Epidermal melanocyte (primary cell): ENCODE results near the gene NOX4.

ENCODE experiments used
- DNase-seq: peaks from one replicate; pipeline ENCODE4 v3.0.0; 2011; ENCODE audit warnings: low spot score; ENCODE audit not compliant: insufficient read length

The NOX4 gene

DNA sequence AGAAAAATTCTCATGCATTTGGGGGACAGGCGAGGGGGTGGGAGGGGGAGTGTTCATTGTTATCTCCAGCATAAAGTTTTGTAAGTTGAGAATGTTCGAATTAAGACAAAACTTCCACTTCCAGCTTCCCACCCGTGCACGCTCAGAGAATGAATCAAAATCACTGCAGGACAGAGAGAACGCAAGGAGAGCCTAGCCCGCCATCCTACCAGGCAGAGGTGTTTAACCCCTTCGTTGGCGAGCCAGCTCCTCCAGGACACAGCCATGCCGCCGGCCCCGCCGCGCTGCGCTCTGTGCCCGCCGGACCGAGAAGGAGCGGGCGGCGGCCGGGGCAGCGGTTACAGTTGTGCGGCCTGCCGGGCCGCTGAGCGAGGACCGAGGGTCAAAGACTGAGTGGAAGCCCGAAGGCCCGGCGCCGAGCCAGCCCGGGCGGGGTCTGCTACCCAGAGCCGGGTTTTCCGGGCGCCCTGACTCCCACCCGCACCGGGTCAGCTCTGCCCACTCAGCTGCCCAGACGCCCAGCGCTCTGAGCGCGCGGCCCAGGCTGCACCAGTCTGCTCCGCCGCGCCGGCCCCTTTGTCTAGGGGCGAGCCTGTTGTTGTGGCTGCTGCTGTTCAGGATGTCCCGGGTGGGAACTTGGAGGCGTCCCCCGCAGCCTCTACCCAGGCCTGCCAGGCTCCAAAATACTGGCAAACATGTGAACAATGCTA lies at the start of gene NOX4:
TSS of gene NOX4 (minus strand) at position 395 of the 710 bp plus-strand sequence. CDS start at position 266, 129 bp downstream.
- no peak for DNase-seq

DNA sequence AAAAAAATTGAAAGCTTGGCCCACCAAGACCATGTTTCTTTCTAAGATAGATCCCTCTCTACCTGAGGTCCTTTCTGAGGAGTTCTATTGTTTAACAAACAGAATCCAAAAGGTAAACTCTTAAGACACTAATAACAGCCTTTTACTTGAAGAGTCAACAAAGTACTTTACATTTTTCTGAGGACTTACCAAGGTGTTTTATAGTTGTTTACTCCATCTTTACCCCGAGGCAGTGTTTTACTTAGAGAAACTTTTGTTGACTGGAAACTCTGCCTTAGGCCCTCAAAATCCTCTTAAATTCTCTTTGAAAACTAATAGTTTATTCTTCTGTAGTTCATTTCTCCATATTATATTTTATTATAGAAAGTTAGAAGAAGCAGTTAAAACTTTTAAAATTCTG lies 49.7 kb upstream of the NOX4 start:
- DNase-seq = no peak

DNA sequence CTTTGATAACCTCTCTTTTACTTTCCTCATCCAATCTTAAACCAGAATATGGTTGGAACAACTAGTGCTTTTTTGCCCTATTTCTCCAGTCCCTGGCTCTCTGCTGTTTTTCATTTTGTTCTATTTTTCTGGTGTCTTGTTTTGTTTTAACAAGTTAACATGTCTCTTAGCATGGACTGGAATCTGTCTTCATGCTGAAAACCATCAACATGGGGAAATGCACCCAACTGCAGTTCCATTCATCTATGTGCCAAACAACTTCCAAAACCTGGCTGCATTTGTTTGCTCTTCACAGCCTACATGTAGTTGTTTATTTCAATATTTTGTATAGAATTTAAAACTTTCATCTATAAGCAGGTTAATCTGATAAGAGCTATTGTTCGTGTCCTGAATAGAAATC lies 46.8 kb upstream of the NOX4 start:
- DNase-seq = no peak

DNA sequence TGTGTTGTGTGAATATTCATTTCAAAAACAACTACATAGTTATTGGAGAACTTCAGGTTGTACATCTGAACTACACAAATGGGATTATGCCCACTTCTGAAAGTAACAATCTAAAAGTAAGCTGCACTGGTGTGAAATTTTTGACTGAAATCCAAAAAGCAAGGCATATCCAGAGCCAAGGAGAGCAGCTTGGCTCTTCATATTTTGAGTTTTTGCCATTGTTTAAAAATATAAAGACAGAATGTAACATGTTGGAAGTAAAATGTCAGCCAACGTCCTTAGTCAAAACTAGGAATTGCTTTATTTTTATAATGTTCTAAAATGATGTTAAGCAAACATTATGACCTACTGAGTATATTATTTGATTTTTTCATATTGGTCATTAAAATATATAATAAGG lies 45.8 kb upstream of the NOX4 start:
- no peak for DNase-seq

DNA sequence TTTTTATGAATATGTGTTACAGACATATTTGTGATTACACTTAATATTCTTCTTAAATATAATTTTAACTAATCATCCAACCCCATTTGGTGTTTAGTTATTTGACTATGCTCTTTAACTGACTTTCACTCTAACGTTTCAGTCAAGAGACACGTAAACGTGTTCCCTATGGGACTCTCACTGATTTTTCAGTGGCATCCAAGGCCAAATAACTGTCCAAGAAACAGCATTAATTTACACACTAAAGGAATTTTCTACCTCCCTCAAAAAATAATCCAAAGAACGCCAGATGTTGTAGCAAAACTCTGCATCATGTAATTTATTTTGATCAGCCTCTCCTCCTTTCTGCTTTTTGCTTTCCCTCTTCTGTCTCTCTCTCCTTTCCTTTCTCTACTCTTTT lies 44.0 kb upstream of the NOX4 start:
- no peak for DNase-seq

DNA sequence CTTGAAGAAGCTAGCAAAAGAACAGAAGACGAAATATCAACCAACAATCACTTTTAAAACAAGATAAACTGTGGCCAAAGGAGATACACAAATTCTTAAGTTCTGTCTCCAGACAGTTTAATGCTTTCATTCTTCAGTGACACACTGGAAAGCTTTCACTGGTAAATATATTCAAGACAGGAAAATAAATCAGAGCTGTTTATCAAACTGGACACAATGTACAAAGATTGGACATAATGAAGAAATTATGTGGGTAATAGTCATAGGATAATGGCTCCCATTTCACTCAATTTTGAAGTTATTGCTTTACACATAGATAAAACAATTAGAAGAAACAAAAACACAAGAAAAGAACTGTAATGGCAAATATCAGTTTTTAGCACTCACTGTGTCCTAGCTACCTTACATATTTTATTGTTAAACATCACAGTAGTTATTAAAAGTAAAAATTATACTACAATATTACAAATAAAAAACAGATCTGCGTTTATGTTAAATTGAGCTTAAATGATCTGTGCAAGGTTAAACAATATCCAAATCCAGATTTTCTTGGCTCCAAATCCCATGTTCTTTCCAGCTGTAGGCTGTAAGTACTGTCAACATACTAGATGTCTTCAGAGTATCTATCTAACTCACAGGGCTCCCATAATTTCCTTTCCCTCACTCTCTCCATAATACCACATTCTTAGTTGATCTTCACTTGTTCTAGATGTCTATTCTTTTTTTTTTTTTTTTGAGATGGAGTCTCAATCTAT lies 38.6 kb upstream of the NOX4 start:
- DNase-seq = no peak

DNA sequence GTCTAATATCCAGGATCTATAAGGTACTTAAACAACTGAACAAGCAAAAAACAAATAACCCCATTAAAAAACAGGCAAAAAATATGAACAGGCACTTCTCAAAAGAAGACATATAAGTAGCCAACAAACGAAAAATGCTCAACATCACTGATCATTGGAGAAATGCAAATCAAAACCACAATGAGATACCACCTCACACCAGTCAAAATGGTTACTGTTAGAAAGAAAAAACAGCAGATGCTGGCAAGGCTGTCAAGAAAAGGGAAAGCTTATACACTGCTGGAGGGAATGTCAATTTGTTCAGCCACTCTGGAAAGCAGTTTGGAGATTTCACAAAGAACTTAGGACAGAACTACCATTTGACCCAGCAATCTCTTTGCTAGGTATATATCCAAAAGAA lies 30.6 kb upstream of the NOX4 start:
- no peak for DNase-seq

DNA sequence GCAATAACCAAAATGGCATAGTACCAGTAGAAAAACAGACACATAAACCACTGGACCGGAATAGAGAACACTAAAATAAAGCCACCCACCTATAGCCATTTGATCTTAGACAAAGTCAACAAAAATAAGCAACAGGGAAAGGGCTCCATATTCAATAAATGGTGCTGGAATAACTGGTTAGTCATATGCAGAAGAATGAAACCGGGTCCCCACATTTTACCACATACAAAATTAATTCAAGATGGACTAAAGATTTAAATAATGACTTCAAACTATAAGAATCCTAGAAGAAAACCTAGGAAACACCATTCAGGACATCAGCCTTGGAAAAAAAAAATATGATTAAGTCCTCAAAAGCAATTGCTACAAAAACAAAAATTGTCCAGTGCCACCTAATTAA lies 30.1 kb upstream of the NOX4 start:
- no peak for DNase-seq

DNA sequence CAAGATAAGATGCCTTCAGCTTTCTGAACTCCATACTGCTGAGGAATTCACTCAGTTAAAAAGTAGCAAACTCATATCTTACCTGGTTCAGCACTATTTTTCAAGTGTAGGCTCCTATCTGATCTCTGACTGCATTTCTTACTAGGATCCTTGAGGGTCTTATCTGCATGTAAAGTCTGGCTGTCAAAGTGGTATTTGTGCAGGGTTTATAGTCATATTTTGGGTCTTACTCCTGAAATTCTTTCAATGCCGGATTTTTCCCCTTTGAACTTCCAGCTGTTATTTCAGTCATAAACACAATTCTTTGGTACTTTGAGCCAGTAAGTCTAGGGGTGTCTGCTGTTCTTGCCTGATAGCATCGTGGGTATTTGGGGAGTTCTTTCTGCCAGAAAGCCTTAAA lies 25.3 kb upstream of the NOX4 start:
- no peak for DNase-seq

DNA sequence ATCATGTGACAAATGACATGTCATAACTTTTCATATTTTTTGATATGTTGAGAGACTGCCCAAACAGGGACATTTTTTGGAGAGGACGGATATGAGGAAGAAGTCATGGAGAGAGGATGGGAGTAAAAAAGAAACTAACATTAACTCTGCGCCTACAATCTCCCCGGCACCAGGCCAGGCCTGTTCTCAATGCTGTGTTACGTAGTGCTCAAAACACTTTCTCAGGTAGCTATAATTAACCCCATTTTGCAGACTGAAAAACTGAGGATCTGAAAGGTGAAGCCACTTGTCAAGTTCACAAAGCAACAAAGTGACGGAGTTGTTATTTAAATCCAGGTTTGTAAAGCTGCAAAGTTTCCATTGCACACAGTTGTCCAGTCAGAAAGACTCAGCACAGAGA lies 17.4 kb upstream of the NOX4 start:
- no peak for DNase-seq

DNA sequence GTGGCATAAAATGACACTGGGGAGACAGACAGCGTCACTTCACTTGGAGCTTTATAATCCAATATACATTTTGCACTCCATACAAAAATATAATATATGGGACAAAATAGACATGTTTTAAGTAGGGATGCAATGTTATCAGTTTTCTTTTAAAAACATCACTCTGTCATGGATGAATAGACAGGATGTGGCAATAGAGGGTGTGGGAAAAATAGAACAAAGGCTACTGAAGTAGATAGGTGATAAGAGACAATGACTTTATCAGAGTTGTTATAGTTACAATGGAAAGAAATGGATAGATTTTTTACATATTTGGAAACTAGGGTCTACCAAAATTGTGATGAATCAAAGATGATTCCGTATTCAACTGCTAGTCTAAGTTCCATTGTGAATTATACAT lies 13.1 kb upstream of the NOX4 start:
- no peak for DNase-seq

DNA sequence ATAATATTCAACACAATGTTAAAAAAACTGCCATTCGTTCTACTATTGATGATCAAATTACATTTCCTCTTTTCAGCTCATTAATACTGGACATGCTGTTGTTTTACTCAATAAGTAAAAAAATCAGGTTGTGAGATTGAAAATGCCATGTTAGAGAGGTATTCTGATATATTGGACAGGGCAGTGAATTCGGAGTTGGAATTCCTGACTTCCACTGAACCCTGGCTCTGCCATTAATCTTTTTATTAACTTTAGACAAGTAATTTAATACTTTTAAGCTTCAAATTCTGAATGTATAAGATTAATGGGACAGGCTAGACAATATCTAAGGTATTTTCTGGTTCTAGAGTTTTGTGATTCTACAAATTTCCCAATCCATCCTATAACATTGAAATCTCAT lies 12.2 kb upstream of the NOX4 start:
- no peak for DNase-seq

DNA sequence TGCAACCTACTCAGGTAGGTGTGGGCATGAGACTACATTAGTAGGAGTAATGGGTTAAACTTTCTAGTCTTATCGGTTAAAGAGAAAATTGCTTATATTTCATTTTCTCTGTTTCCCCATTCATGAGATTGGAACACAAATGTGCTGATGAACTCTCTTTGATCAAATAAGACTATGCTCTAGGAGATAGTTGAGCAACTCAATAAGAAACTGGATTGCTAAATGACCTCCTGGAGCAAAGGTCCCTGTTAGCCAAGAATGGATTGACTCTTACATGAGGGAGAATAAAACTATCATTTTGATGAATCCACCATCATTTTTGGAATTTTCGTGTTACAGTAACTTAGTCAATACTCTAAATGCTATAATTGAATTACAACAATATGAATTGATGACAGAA lies 11.1 kb upstream of the NOX4 start:
- no peak for DNase-seq

DNA sequence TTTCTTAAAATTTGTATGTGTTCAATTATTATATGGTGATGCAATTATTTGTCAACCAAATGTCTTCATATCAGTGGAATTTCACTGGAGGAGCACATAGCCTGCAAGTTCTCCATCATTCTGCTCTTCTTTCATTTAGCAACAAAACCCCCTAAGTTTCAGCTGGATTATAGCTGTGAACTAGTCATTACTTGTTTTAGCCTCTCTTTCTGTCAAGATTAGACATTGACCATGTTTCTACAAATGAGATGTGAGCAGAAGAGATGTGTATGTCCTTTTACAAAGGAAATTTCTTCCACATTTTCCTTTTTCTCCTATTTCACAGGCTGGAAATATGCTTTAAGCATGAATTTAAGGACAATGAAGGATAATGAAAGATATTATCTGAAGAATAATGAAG lies 9.2 kb upstream of the NOX4 start:
- no peak for DNase-seq

DNA sequence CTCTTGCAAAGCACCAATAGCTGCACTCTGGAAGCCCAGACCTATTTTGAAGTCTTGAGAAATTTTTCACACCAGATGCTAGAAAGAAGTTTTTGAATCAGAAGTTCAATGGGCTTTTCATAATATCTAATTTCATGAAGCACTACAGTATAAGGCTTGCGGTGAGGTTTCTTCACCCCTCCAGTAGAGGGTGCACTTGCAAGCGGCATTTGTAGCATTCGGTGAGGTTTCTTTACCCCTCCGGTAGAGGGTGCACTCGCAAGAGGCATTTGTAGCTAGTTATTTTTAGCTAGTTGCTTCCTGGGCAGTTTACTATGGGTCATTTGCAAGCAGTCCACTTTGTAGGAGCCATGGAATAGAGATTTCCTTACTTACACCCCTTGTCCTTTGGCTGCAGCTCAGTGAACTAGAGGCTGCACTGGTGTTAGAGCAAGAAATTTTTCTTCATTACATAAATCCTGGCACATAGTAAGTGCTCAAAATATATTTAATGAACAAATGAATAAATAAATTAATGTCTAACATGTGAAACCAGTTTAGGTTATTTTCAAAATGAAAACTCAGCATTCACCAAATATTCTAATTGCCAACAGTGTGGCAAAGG lies 7.8 kb upstream of the NOX4 start:
- DNase-seq = no peak

DNA sequence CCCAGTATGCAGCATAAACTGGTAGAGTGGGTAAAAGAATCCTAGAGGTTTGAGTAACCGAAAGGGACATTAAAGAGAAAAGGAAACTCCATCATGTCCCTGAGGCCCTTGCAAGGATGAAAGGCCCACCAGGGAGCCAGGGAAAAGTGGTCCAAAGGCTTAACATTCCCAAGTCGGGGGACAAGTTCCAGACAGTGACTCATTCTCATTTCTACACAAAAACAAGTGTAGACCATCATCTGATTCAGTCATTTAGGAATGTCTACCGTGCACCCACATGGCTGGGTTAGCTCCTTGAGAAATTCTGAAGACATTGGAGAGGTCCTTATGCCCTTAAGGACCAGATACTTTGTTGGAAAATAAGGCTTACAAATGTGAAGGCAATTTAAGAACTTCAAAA lies 4.8 kb upstream of the NOX4 start:
- no peak for DNase-seq

DNA sequence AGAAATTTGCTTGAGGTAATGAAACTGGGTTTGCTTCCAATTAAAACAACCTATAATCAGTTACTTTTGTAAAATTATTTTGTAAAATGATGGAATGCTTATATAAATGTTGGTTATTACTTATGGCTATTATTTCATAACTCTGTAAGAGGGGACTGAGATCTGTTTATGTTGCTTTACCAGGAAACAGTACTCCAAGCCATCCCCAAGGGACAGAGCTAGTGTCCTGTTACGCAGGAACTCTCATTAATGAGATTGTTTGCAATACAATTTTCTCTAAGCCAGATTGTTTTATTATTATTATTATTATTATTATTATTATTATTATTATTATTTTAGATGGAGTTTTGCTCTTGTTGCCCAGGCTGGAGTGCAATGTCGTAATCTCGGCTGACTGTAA lies 2.3 kb upstream of the NOX4 start:
- DNase-seq = no peak

DNA sequence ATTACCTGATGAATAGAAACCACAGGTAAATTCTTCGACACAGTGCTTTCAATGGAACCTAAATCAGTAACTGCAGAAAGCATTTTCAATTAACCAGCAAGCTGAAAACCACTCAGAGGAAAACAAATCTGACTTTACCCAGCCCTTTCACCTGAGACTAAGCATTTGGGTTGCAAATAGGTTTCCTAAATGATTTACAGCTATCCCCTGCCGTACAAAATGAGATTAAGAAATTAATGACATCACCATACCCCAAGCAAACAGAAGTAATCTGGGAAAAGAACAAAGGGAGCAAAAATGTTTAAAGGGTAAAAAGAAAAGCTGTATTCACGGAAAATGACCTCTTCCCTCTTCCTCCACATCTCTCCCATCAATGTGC lies 584 bp downstream of the NOX4 start:
- DNase-seq = no peak

DNA sequence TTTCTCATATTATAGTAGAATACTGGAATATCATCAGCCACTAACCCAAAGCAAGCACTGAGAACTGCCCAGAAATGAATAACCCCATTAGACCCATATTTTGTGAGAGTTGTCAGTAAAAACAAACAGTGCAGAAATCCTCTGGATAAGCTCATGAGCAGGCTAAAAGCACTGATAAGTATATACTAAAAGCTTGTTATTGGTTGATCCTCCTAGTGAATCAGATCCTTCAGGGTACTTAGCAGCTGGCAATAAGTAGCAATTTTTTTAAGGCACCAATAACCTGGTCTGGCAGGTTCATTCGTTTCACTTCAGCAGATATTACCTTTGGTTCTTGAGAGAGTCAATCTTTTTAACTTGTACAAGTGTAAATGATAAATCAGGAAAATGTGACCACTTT lies 1.2 kb downstream of the NOX4 start:
- no peak for DNase-seq

DNA sequence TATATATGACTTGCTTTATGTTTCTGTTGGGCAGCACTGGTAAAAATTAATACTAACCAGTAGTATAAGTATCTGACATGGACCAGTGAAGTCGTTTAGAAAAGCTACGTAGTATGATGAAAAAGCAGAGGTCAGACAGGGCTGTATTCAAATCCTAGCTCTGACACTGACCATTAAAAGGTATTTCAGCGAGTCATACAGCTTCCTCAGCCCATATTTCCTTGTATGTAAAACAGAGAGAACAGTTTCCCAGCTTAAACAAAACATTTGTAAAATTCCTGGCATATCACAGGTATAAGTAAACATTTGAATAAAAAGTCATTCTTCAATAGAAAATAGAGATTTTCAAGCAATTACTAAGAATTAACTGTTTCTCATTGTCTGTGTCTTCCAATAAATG lies 4.2 kb downstream of the NOX4 start:
- DNase-seq = no peak

DNA sequence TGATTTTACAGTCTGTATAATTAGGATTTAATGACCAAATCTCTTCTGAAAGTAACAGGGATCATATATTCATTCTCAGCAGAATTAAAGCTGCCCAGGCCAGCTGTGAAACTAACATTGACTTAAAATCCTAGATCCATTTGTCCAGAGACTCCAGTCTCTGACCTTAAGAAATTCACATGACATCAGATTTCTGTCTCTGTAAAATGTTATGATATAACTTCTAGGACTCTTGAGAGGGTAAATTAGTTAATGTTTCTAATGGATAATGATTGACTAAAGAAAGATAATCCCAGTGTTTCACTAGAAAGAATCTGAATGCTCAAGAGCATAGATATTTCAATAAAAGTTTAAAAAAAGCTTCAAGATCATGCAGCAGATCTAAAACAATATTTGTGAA lies 6.3 kb downstream of the NOX4 start:
- no peak for DNase-seq

DNA sequence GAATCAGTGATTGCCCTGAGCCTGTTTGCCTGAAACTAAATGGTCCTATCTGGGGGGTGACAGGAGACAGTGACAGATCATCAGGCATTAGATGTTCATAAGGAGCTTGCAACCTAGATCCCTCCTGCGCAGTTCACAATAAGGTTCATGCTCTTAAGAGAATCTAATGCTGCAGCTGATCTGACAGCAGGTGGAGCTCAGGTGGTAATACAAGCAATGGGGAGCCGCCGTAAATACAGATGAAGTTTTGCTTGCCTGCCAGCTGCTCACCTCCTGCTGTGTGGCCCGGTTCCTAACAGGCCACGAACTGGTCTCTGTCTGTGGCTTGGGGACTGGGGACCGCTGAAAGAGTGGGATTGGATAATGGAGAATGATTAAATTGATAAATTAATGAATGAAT lies 14.0 kb downstream of the NOX4 start:
- DNase-seq = no peak

DNA sequence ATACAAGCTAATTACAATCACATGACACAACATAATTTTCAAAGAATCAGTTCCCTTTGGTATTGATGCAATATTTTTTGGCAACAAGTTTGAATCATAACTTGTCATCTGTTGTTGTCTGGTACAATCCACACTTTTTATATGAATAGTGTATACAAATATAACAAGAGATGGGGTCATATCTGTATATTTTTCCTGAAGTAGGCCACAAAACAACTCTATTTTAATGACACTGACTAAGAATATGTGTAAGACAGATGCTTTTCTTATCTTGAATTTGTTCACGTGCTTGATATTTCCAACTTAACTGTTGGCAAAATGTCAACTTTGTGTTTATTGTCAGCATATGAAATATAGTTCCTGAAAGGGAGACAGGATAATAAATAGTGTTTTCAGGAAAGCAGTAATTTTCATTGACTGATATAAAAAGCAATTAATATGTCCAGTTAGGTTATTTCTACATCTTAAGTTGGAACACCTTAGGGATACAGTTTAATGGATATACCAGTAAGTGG lies 27.9 kb downstream of the NOX4 start:
- DNase-seq = no peak
